GM18873 (cell line): ENCODE results near the gene LYPD1.
"Not testable (repeated sequence)": the region's sequence is repeated elsewhere in the genome, so short reads cannot be mapped to it uniquely, and the experiment has no call there.

Experiments
- ATAC-seq: cut with Tn5 transposase; IDR thresholded peaks from one replicate; pipeline ENCODE4 v1.9.1; 2021; ENCODE audit warnings: mild to moderate bottlenecking, moderate library complexity, moderate number of reproducible peaks; ENCODE audit not compliant: unreplicated experiment, low FRiP score

LYPD1 gene

GRCh38 chr2:132669908-132670495, at the start of gene LYPD1:
TSS of gene LYPD1 (minus strand) at chr2:132670205. CDS start at chr2:132669932, 273 bp downstream.
- no peak for ATAC-seq

DNA sequence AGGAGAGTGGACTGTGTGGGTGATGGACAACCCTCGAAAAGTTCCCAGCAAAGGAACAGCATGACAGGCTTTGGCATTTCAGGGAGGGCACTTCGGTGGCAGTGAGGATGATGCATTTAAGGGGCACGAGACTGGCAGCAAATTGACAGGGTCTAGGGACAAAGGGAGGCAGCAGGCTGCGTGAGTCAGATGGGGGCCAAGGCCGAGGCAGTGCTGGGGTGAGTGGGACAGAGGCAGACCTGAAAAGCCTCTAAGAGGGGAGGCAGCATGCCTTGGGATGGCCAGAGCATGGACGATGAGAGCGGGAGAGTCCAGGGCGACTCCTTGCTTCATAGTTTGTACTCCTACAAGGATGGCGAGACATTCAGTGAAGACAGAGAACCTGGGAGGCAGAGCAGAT, 49.5 kb upstream of the LYPD1 start:
- no peak for ATAC-seq

GRCh38 chr2:132716954-132717353, 46.9 kb upstream of the LYPD1 start:
- ATAC-seq, result no peak

GRCh38 chr2:132715386-132716351, 45.7 kb upstream of the LYPD1 start:
- peak; percentile 75 for ATAC-seq

- ATAC-seq, result no peak
These were observed 33.4 kb upstream of the LYPD1 start for GRCh38 chr2:132703396-132703795.

- no peak for ATAC-seq
These were observed 31.8 kb upstream of the LYPD1 start for GRCh38 chr2:132701810-132702209.

GRCh38 chr2:132699802-132700201, 29.8 kb upstream of the LYPD1 start:
- not testable (repeated sequence) for ATAC-seq

DNA sequence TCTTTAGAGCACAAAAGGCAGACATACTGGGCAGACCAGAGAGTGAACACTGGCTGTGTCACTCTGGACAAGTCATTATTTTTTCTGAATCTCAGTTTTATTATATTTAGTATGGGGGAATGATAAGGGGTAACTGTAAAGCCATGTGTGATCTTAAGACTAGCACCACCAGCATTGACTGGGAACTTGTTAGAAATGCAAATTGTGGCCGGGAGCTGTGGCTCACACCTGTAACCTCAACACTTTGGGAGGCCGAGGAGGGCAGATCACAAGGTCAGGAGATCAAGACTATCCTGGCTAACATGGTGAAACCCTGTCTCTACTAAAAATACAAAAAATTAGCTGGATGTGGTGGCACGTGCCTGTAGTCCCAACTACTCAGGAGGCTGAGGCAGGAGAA, 28.3 kb upstream of the LYPD1 start:
- ATAC-seq, result not testable (repeated sequence)

DNA sequence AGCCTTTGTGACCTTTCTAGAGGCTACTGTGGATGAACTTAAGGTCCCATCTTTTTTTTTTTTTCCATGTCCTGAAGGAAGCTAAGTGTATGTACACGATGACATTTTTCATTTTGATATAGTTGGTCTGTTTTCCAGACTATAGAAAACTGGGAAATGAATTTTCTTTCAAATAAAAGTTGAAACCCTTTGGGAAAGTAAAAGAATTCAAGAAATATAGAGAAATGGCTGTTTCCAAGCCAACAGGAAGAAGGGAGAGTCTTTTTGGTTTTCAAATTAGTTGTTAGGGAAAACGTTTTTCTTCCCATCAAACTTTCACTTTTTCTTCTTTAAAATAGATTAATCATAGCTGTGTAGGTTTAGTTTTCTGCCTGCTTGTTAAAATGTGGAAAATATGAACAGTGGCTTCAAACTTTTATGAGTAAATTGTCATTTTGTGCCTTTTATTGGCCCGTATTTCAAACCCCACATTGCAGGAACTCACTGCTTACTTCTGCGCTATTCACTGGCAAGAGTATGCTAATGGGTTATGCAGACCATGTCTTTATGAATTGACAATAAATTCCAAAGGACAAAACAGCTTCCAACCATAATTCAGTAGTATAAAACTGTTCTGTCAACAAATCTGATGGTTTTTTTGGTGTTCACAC, 27.7 kb upstream of the LYPD1 start:
- no peak for ATAC-seq

- no peak for ATAC-seq
These were observed 22.8 kb upstream of the LYPD1 start for GRCh38 chr2:132692816-132693215.

- ATAC-seq, result no peak
These were observed 21.6 kb upstream of the LYPD1 start for GRCh38 chr2:132691556-132691955.

DNA sequence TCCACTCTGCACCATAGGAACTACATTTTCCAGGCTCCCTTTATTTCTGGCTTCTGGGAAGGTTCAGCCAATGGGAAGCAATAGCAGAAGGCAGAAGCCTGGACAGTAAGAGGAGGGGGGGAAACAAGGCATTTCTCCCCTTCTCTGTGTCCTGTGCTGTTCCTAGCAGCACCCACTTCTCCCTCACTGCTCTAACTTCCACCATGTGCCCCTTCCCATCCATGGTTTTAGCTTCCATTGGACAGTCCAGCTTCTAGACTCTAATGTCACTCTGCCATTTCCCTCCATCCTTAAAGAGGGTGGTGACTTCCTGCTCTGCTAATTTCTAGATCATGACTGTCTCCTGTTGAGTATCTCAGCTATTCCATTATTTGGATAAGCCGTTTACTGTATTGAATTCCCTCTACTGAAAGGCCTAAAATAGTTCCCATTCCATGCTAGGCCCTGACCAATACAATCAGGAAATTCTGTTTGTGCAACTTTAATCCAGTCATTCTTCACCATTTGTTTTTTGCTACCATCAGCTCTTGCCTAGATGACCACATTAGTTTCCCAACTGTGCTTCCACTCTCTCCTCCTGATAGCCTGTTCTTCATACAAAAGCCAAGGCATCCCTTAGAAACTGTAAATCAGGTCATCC, 20.8 kb upstream of the LYPD1 start:
- ATAC-seq, result no peak

DNA sequence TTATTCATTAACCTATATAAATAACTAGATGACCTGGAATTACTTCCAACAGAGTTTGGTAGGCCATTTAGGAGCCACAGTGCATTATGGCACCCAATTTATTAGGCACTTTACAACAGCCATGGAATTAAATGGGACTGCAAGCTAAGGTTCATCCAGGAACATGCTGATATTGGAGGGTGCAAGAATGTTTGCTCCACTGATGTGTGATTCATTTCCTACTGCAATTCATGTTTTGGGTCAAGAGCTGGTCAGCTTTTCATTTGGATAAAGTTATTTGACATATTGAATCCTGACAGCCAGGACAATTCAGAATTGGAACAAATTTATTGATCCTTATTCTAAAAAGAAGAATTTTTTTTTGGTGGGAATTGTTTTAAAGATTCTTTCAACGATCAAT, 11.8 kb upstream of the LYPD1 start:
- no peak for ATAC-seq

GRCh38 chr2:132680544-132680943, 10.5 kb upstream of the LYPD1 start:
- no peak for ATAC-seq

GRCh38 chr2:132678483-132678882, 8.5 kb upstream of the LYPD1 start:
- ATAC-seq, result no peak

DNA sequence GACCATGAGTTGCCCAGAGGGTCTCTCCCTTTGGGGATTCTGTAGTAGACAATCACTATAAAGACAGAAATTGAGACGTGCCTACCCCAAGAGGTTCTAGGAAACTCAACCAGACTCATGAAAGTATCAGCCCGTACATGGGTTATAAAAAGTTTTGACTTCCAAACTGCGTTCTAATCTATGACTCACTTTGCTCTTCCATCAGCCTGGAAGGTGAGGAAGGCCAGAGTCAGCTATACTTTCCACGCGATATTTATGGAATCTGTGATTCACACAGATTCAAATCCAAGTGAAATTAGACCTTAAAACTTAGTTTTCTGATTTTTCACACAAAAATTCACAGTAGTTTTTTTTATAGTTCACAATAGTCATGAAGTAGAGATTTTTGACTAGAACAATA, 7.7 kb upstream of the LYPD1 start:
- ATAC-seq, result no peak

DNA sequence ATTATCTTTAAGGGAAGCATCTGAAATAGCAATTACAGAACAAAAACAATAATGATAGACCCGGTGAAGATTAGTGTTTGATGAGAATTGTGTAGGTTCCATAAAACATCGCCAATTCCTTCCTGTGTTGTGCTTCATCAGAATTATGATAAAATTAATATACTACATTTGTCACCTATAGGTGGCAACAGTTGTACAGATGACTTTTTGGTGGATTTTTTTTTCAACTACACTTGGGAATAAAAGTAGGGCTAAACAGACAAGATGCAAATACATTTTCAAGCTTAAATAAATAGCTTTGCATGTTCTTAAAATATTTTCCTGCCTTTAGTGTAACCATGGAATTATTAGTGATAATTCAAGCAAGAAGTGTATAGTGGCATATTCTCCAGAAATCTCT, 7.0 kb upstream of the LYPD1 start:
- ATAC-seq, result no peak

GRCh38 chr2:132671151-132671835, 1.3 kb upstream of the LYPD1 start:
- ATAC-seq, result no peak

GRCh38 chr2:132670496-132671150, 618 bp upstream of the LYPD1 start:
- no peak for ATAC-seq
